HEK293 (cell line): ENCODE data around the gene STAC2.

Experiments
- SP7 ChIP-seq: fragments of 450-650 bp; formaldehyde crosslinking; IDR thresholded peaks from 2 replicates; pipeline ENCODE4 v1.5.1; 2016; ENCODE audit warnings: missing biosample characterization, missing genetic modification characterization
- ZBTB11 ChIP-seq: fragments of 450-650 bp; formaldehyde crosslinking; conservative IDR thresholded peaks from 2 replicates; pipeline ENCODE4 v1.5.1; 2016; ENCODE audit warnings: low read depth, missing biosample characterization, missing genetic modification characterization
- ZFP37 ChIP-seq: fragments of 450-650 bp; formaldehyde crosslinking; IDR thresholded peaks from 2 replicates; pipeline ENCODE4 v1.5.1; 2016; ENCODE audit warnings: missing biosample characterization, missing genetic modification characterization
- TF ChIP-seq, protein P1 (sequence below): fragments of 450-650 bp; formaldehyde crosslinking; IDR thresholded peaks from 2 replicates; pipeline ENCODE4 v1.5.1; 2016; ENCODE audit warnings: missing biosample characterization, missing genetic modification characterization
- TF ChIP-seq, protein P2 (sequence below): fragments of 450-650 bp; formaldehyde crosslinking; IDR thresholded peaks from 2 replicates; pipeline ENCODE4 v1.5.1; 2016; ENCODE audit warnings: missing biosample characterization, missing genetic modification characterization

DNA sequence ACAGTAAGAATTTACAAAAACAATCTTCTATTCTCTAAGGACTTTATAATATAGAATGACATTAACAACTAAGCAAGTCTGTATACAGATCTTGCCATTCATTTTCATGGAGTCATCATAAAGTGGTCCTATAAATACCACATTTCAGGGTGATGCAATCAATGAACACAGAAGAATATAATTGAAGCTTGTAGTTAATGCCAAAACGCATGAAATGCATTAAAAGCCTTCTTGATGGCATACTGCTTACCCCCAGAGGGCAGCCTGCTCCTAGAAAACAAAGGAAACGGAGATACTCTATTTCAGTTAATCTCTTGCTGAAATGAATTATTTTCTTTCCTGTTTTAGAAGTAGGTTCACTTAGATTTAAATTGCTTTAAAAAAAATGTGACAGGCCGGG lies 45.2 kb upstream of the STAC2 start:
- TF ChIP-seq, protein P1, sequence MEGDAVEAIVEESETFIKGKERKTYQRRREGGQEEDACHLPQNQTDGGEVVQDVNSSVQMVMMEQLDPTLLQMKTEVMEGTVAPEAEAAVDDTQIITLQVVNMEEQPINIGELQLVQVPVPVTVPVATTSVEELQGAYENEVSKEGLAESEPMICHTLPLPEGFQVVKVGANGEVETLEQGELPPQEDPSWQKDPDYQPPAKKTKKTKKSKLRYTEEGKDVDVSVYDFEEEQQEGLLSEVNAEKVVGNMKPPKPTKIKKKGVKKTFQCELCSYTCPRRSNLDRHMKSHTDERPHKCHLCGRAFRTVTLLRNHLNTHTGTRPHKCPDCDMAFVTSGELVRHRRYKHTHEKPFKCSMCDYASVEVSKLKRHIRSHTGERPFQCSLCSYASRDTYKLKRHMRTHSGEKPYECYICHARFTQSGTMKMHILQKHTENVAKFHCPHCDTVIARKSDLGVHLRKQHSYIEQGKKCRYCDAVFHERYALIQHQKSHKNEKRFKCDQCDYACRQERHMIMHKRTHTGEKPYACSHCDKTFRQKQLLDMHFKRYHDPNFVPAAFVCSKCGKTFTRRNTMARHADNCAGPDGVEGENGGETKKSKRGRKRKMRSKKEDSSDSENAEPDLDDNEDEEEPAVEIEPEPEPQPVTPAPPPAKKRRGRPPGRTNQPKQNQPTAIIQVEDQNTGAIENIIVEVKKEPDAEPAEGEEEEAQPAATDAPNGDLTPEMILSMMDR (tag by site-specific recombination), result peak; percentile 36; the same call in 1 of the 2 replicates
- TF ChIP-seq, protein P2, sequence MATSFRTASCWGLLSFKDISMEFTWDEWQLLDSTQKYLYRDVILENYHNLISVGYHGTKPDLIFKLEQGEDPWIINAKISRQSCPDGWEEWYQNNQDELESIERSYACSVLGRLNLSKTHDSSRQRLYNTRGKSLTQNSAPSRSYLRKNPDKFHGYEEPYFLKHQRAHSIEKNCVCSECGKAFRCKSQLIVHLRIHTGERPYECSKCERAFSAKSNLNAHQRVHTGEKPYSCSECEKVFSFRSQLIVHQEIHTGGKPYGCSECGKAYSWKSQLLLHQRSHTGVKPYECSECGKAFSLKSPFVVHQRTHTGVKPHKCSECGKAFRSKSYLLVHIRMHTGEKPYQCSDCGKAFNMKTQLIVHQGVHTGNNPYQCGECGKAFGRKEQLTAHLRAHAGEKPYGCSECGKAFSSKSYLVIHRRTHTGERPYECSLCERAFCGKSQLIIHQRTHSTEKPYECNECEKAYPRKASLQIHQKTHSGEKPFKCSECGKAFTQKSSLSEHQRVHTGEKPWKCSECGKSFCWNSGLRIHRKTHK (tag by site-specific recombination), result no peak
- no peak; the same call in 1 of the 2 replicates for TF ChIP-seq SP7 (tag by site-specific recombination)
- TF ChIP-seq ZBTB11 (tag by site-specific recombination), result no peak
- no peak for TF ChIP-seq ZFP37 (tag by site-specific recombination)
